Fibroblast of lung (primary cell): ENCODE results near the gene ZFPM1.

ENCODE experiments used
- CTCF ChIP-seq, 2 donors: IDR thresholded peaks in 1 of 2; conservative IDR thresholded peaks in 1 of 2; 1 replicate in 1 of 2; 2 replicates in 1 of 2; pipeline ENCODE4 v1.5.1; 2011 to 2012; ENCODE audit warnings: low read length in 2 of 2, control low read depth in 1 of 2, inconsistent platforms in 1 of 2, low read depth in 1 of 2, mild to moderate bottlenecking in 1 of 2
- EZH2 ChIP-seq: IDR thresholded peaks from 2 replicates; pipeline ENCODE4 v1.5.1; 2012; ENCODE audit warnings: low read length, control low read depth, mild to moderate bottlenecking; ENCODE audit errors: missing control alignments

DNA sequence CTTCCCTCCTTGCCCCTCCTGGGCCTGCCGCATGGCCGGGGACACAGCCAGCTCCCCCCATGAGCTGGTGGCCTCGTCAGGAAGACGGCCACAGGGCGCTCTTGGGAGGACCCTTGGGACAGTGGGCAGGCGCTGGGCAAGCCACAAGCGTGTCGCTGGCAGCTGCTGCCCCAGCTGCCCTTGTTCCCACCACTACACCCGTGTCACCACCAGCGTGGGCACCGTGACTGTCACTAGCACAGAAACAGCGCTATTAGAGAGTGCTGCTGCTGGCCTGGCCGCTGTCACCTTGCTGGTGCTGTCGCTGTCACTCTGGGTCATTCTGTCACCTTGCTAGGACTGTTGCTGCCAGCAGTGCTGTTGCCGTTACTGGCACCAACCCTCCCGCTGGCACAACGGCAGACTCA lies 47.2 kb downstream of the ZFPM1 start:
- TF ChIP-seq CTCF (conservative IDR thresholded peaks at IDR 0.05 in 1 of 2, IDR thresholded peaks at IDR 0.05 in 1 of 2; ENCODE audit: low read depth in 1 of 2, low read length in 2 of 2) (no peak), EZH2 (no peak)
